ENCODE results near the gene SMAD5. TPM values are rescaled to one million over a fixed set of nuclear protein-coding genes. Genes with fewer than 3 reads are reported as not detected.

Gene SMAD5
- total RNA-seq = 21.9 and 24.8 TPM in 2 replicates

- intact Hi-C loops (cut with micrococcal nuclease) = loop anchor here (2.0 to 10.0 kb wide), 2 partner anchors 52 to 808 kb away; no protein-coding TSS in a partner anchor
Observed at GRCh38 chr5:136132557-136133221, at the start of gene SMAD5. TSS of gene SMAD5 (plus strand) at chr5:136132845. CDS start at chr5:136153761, 20,916 bp downstream.

GRCh38 chr5:136084698-136085097, 47.9 kb upstream of the SMAD5 start:
- intact Hi-C loops (cut with micrococcal nuclease) = no loop called here

GRCh38 chr5:136086783-136087566, 45.7 kb upstream of the SMAD5 start:
- intact Hi-C loops (cut with micrococcal nuclease) = no loop called here

GRCh38 chr5:136087961-136088871, 44.4 kb upstream of the SMAD5 start:
- intact Hi-C loops (cut with micrococcal nuclease) = no loop called here

- intact Hi-C loops (cut with micrococcal nuclease) = no loop called here
Observed at GRCh38 chr5:136089791-136090190, 42.9 kb upstream of the SMAD5 start.

- intact Hi-C loops (cut with micrococcal nuclease) = no loop called here
Observed at GRCh38 chr5:136090319-136090718, 42.3 kb upstream of the SMAD5 start.

- intact Hi-C loops (cut with micrococcal nuclease) = no loop called here
Observed at GRCh38 chr5:136094189-136094912, 38.3 kb upstream of the SMAD5 start.

- intact Hi-C loops (cut with micrococcal nuclease) = no loop called here
Observed at GRCh38 chr5:136094913-136095641, 37.6 kb upstream of the SMAD5 start.

- intact Hi-C loops (cut with micrococcal nuclease) = no loop called here
Observed at GRCh38 chr5:136098176-136098575, 34.5 kb upstream of the SMAD5 start.

GRCh38 chr5:136099870-136100269, 32.8 kb upstream of the SMAD5 start:
- intact Hi-C loops (cut with micrococcal nuclease) = no loop called here

GRCh38 chr5:136101884-136102283, 30.8 kb upstream of the SMAD5 start:
- intact Hi-C loops (cut with micrococcal nuclease) = no loop called here

- intact Hi-C loops (cut with micrococcal nuclease) = no loop called here
Observed at GRCh38 chr5:136103118-136103517, 29.5 kb upstream of the SMAD5 start.

- intact Hi-C loops (cut with micrococcal nuclease) = no loop called here
Observed at GRCh38 chr5:136104306-136104965, 28.2 kb upstream of the SMAD5 start.

GRCh38 chr5:136106351-136107031, 26.2 kb upstream of the SMAD5 start:
- intact Hi-C loops (cut with micrococcal nuclease) = no loop called here

- intact Hi-C loops (cut with micrococcal nuclease) = no loop called here
Observed at GRCh38 chr5:136108180-136108611, 24.4 kb upstream of the SMAD5 start.

GRCh38 chr5:136108766-136109165, 23.9 kb upstream of the SMAD5 start:
- intact Hi-C loops (cut with micrococcal nuclease) = no loop called here

- intact Hi-C loops (cut with micrococcal nuclease) = no loop called here
Observed at GRCh38 chr5:136109453-136110135, 23.1 kb upstream of the SMAD5 start.

GRCh38 chr5:136113606-136114005, 19.0 kb upstream of the SMAD5 start:
- intact Hi-C loops (cut with micrococcal nuclease) = no loop called here
